BLaER1 treated with 17β-estradiol and CSF1 and Interleukin-3, amounts not matched to agents 10 nM and 100 nM (cell line): ENCODE data around the gene ENO3.
A peak's percentile ranks its signal among the peaks of the same experiment; 100 is the strongest.

Experiments
- H3K27ac ChIP-seq, 11 experiments: shearing (Covaris generic); formaldehyde crosslinking; 2 replicates each; pipeline ENCODE4 v1.8.1; 2022
- H3K27me3 ChIP-seq, 11 experiments: shearing (Covaris generic); formaldehyde crosslinking; 2 replicates each; pipeline ENCODE4 v1.8.1; 2022
- H3K36me3 ChIP-seq, 11 experiments: shearing (Covaris generic); formaldehyde crosslinking; 2 replicates each; pipeline ENCODE4 v1.8.1; 2022
- H3K4me1 ChIP-seq, 10 experiments: shearing (Covaris generic); formaldehyde crosslinking; 2 replicates each; pipeline ENCODE4 v1.8.1; 2022
- H3K4me2 ChIP-seq, 11 experiments: shearing (Covaris generic); formaldehyde crosslinking; 2 replicates each; pipeline ENCODE4 v1.8.1; 2022
- H3K4me3 ChIP-seq, 10 experiments: shearing (Covaris generic); formaldehyde crosslinking; 2 replicates each; pipeline ENCODE4 v1.8.1; 2022
- H3K9ac ChIP-seq, 11 experiments: shearing (Covaris generic); formaldehyde crosslinking; 2 replicates each; pipeline ENCODE4 v1.8.1; 2022
- H3K9me3 ChIP-seq, 11 experiments: shearing (Covaris generic); formaldehyde crosslinking; replicated peaks in 1 of 11; 2 replicates each; pipeline ENCODE4 v1.8.1; 2022
- H4K20me1 ChIP-seq, 11 experiments: shearing (Covaris generic); formaldehyde crosslinking; 2 replicates each; pipeline ENCODE4 v1.8.1; 2022
- Cebpa-rat ChIP-seq, 11 experiments: shearing (Covaris generic); IDR thresholded peaks; 2 replicates each; pipeline ENCODE4 v1.8.1; 2022

Gene ENO3

GRCh38 chr17:4998732-4999429, 48.0 kb downstream of the ENO3 start:
- TF ChIP-seq Cebpa-rat (IDR thresholded peaks at IDR 0.05) = no peak
- H4K20me1 ChIP-seq = peaks cover 9 to 52% (median 23%) of the 10 kb centered on the region in 11 experiments; a peak in 15 of 22 replicates

GRCh38 chr17:4999430-5000093, 48.6 kb downstream of the ENO3 start:
- peaks cover 9 to 59% (median 23%) of the 10 kb centered on the region in 11 experiments; a peak in 15 of 22 replicates for H4K20me1 ChIP-seq
- peak overlapping the region; percentile 83 to 99 (median 90); a peak in 18 of 20 replicates for H3K4me3 ChIP-seq
- H3K4me1 ChIP-seq = peaks cover 26 to 35% (median 31%) of the 10 kb centered on the region in 10 experiments
- H3K27me3 ChIP-seq = peaks cover 0 to 3% (median 0%) of the 10 kb centered on the region in 11 experiments; a peak in 2 of 22 replicates
- TF ChIP-seq Cebpa-rat (IDR thresholded peaks at IDR 0.05) = no peak
- peak overlapping the region in 2 of 11 experiments; percentile 86 to 89; a peak in 3 of 22 replicates for H3K27ac ChIP-seq
- peak overlapping the region; percentile 97 to 100 (median 99) for H3K4me2 ChIP-seq
- H3K9ac ChIP-seq = peak overlapping the region; percentile 79 to 92 (median 89); a peak in 21 of 22 replicates
- peaks cover 31 to 50% (median 40%) of the 10 kb centered on the region in 11 experiments for H3K36me3 ChIP-seq
- no peaks in the 10 kb centered on the region for H3K9me3 ChIP-seq

More at GRCh38 chr17:4998732-4999429, 48.0 kb downstream of the ENO3 start:
- Histone ChIP-seq H3K27ac (peak overlapping the region; percentile 81 to 94 (median 86); a peak in 21 of 22 replicates), H3K4me1 (peaks cover 30 to 39% (median 33%) of the 10 kb centered on the region in 10 experiments), H3K27me3 (peaks cover 0 to 3% (median 0%) of the 10 kb centered on the region in 11 experiments; a peak in 2 of 22 replicates), H3K4me3 (peak overlapping the region; percentile 83 to 99 (median 90)), H3K36me3 (peaks cover 24 to 43% (median 33%) of the 10 kb centered on the region in 11 experiments), H3K4me2 (peak overlapping the region; percentile 97 to 100 (median 99)), H3K9ac (peak overlapping the region; percentile 79 to 92 (median 89)), H3K9me3 (no peaks in the 10 kb centered on the region)

- Histone ChIP-seq H3K9ac (peak overlapping the region in 6 of 11 experiments; percentile 85 to 92 (median 89); a peak in 8 of 22 replicates), H3K27ac (no peak overlapping the region), H3K4me2 (peak overlapping the region; percentile 97 to 100 (median 99); a peak in 21 of 22 replicates), H3K36me3 (peaks cover 37 to 56% (median 47%) of the 10 kb centered on the region in 11 experiments), H3K4me3 (peak overlapping the region in 2 of 10 experiments; percentile 89 to 95; a peak in 2 of 20 replicates), H3K9me3 (no peaks in the 10 kb centered on the region), H3K27me3 (peaks cover 0 to 3% (median 0%) of the 10 kb centered on the region in 11 experiments; a peak in 2 of 22 replicates), H4K20me1 (peaks cover 9 to 64% (median 23%) of the 10 kb centered on the region in 11 experiments; a peak in 15 of 22 replicates), H3K4me1 (peaks cover 26 to 35% (median 31%) of the 10 kb centered on the region in 10 experiments)
- no peak for TF ChIP-seq Cebpa-rat (IDR thresholded peaks at IDR 0.05)
Observed at GRCh38 chr17:5000237-5000639, 49.3 kb downstream of the ENO3 start.

- Histone ChIP-seq H3K36me3 (peaks cover 57 to 77% (median 67%) of the 10 kb centered on the region in 11 experiments), H3K27me3 (no peaks in the 10 kb centered on the region), H3K4me1 (peaks cover 18 to 28% (median 24%) of the 10 kb centered on the region in 10 experiments), H3K4me3 (no peak overlapping the region), H3K27ac (no peak overlapping the region), H3K9ac (no peak overlapping the region), H3K4me2 (no peak overlapping the region), H4K20me1 (peaks cover 9 to 71% (median 23%) of the 10 kb centered on the region in 11 experiments; a peak in 15 of 22 replicates), H3K9me3 (no peaks in the 10 kb centered on the region)
- TF ChIP-seq Cebpa-rat (IDR thresholded peaks at IDR 0.05) = no peak
Observed at GRCh38 chr17:5002121-5002788, 51.3 kb downstream of the ENO3 start.

- Histone ChIP-seq H3K4me3 (no peak overlapping the region), H3K27ac (no peak overlapping the region), H3K4me1 (peaks cover 18 to 25% (median 23%) of the 10 kb centered on the region in 10 experiments), H3K4me2 (no peak overlapping the region), H3K36me3 (peaks cover 68 to 87% (median 78%) of the 10 kb centered on the region in 11 experiments), H3K9me3 (no peaks in the 10 kb centered on the region), H4K20me1 (peaks cover 9 to 79% (median 23%) of the 10 kb centered on the region in 11 experiments; a peak in 15 of 22 replicates), H3K27me3 (no peaks in the 10 kb centered on the region), H3K9ac (no peak overlapping the region; a peak in 1 of 22 replicates)
- TF ChIP-seq Cebpa-rat (IDR thresholded peaks at IDR 0.05) = no peak
Observed at GRCh38 chr17:5003214-5003867, 52.4 kb downstream of the ENO3 start.
